Right cardiac atrium (tissue), 5 donors: Measurements from ENCODE around the gene MGMT. TPM values are rescaled to one million over a fixed set of nuclear protein-coding genes. Genes with fewer than 3 reads are reported as not detected.

Source experiments
- ATAC-seq, 2 donors: fragments of 200-7000 bp; cut with Tn5 transposase; one replicate each; pipeline versions ENCODE4 v1.8.0 to v1.9.1; 2020; ENCODE audit warnings: moderate library complexity in 2 of 2, mild to moderate bottlenecking in 1 of 2
- DNase-seq, 3 donors: peaks; one replicate each; pipeline ENCODE4 v3.0.0-alpha.2; 2020
- H3K27ac ChIP-seq: one replicate; pipeline ENCODE4 v1.5.1; 2013; ENCODE audit warnings: mild to moderate bottlenecking, low read length, control low read depth, moderate library complexity
- H3K27me3 ChIP-seq: one replicate; pipeline ENCODE4 v1.6.1; 2013; ENCODE audit not compliant: control insufficient read depth, insufficient read depth
- H3K4me1 ChIP-seq: one replicate; pipeline ENCODE4 v1.6.1; 2013; ENCODE audit warnings: low read length; ENCODE audit not compliant: control insufficient read depth, insufficient read depth
- H3K4me3 ChIP-seq: one replicate; pipeline ENCODE4 v1.5.1; 2013; ENCODE audit warnings: low read length, control low read depth
- H3K9me3 ChIP-seq: one replicate; pipeline ENCODE4 v1.6.1; 2013; ENCODE audit warnings: low read length; ENCODE audit not compliant: control insufficient read depth
- WGBS: extraction: QIAGEN DNeasy Blood & Tissue Kit; methylation state at CpG from one replicate; pipeline ENCODE4 v1.1.7; 2013; 5-methylcytosine and 5-hydroxymethylcytosine counted together
- intact Hi-C, 4 donors: fragments of 100-400 bp; cut with DNase I; formaldehyde crosslinking; loops; one replicate each; pipeline versions ENCODE4 v1.11.0 to v1.14.0; 2022 to 2023
- polyA plus RNA-seq: library from polyadenylated mRNA; stranded (reverse); fragments of 200-250 nt; gene quantifications from one replicate; pipeline ENCODE4 v1.2.3, GENCODE V29; 2013
- total RNA-seq, 4 donors: library from RNA; stranded (reverse); fragmentation: NEBNext Ultra II Directional; extraction: Animal tissue kit (Norgen Biotek cat#: 25700); gene quantifications; one replicate each; pipeline ENCODE4 v1.2.1, GENCODE V29; 2021
- donor health status: healthy with polysubstance abuse.
- donor health status: DM: no; HTN: yes; CAD: no.
- donor health status: DM: no; HTN: no; CAD: no.
- donor health status: DM: no; HTN: yes; CAD: no; lungs with severe emphysema.
- donor health status: DM: yes; HTN: yes; CAD: no.

Gene MGMT
- total and polyA plus RNA-seq, 5 donors: 11.3 to 18.2 (median 13.6) TPM

GRCh38 chr10:129657297-129658017 lies 190.4 kb downstream of the MGMT start:
- Histone ChIP-seq H3K4me3 (no peak overlapping the region), H3K27me3 (no peaks in the 10 kb centered on the region), H3K4me1 (no peaks in the 10 kb centered on the region), H3K9me3 (no peaks in the 10 kb centered on the region), H3K27ac (no peak overlapping the region)
- 90% methylated on average over 8 of the region's 8 CpGs for WGBS
- intact Hi-C loops: no loop called here
- DNase-seq: no peak
- no peak for ATAC-seq

- ATAC-seq: no peak
- 87% methylated on average over 9 of the region's 9 CpGs for WGBS
Measured at GRCh38 chr10:129658376-129659072, 191.5 kb downstream of the MGMT start.

GRCh38 chr10:129659508-129660268 lies 192.6 kb downstream of the MGMT start:
- DNase-seq: no peak
- H3K4me3 ChIP-seq: no peak overlapping the region
- intact Hi-C loops: no loop called here
- no peaks in the 10 kb centered on the region for H3K4me1 ChIP-seq
- 84% methylated on average over 14 of the region's 14 CpGs for WGBS
- no peaks in the 10 kb centered on the region for H3K27me3 ChIP-seq
- no peak overlapping the region for H3K27ac ChIP-seq
- no peak for ATAC-seq
- no peaks in the 10 kb centered on the region for H3K9me3 ChIP-seq

More at GRCh38 chr10:129658376-129659072, 191.5 kb downstream of the MGMT start:
- Histone ChIP-seq H3K27me3 (no peaks in the 10 kb centered on the region), H3K4me3 (no peak overlapping the region), H3K9me3 (no peaks in the 10 kb centered on the region), H3K4me1 (no peaks in the 10 kb centered on the region), H3K27ac (no peak overlapping the region)
- DNase-seq: no peak
- intact Hi-C loops: no loop called here

- no peak overlapping the region for H3K4me3 ChIP-seq
- no peak for ATAC-seq
- DNase-seq: no peak
- 90% methylated on average over 5 of the region's 5 CpGs for WGBS
- no peaks in the 10 kb centered on the region for H3K27me3 ChIP-seq
- H3K27ac ChIP-seq: no peak overlapping the region
- H3K9me3 ChIP-seq: no peaks in the 10 kb centered on the region
- intact Hi-C loops: no loop called here
- H3K4me1 ChIP-seq: no peaks in the 10 kb centered on the region
Measured at GRCh38 chr10:129660569-129660968, 193.5 kb downstream of the MGMT start.

GRCh38 chr10:129662426-129662825 lies 195.4 kb downstream of the MGMT start:
- H3K4me1 ChIP-seq: no peaks in the 10 kb centered on the region
- no peak overlapping the region for H3K4me3 ChIP-seq
- H3K27ac ChIP-seq: no peak overlapping the region
- no peaks in the 10 kb centered on the region for H3K9me3 ChIP-seq
- intact Hi-C loops: no loop called here
- H3K27me3 ChIP-seq: no peaks in the 10 kb centered on the region
- DNase-seq (no peak), ATAC-seq (no peak)
- 92% methylated on average over 5 of the region's 5 CpGs for WGBS

- WGBS: 96% methylated on average over 1 of the region's 1 CpG
Measured at GRCh38 chr10:129670124-129670523, 203.1 kb downstream of the MGMT start.

GRCh38 chr10:129673292-129673691 lies 206.3 kb downstream of the MGMT start:
- no peaks in the 10 kb centered on the region for H3K27me3 ChIP-seq
- WGBS: 98% methylated on average over 4 of the region's 4 CpGs
- no peak overlapping the region for H3K4me3 ChIP-seq
- DNase-seq (no peak), ATAC-seq (no peak)
- no peaks in the 10 kb centered on the region for H3K9me3 ChIP-seq
- intact Hi-C loops: no loop called here
- no peak overlapping the region for H3K27ac ChIP-seq
- H3K4me1 ChIP-seq: no peaks in the 10 kb centered on the region

More at GRCh38 chr10:129670124-129670523, 203.1 kb downstream of the MGMT start:
- intact Hi-C loops: no loop called here
- H3K4me3 ChIP-seq: no peak overlapping the region
- ATAC-seq (no peak), DNase-seq (no peak)
- no peak overlapping the region for H3K27ac ChIP-seq
- H3K9me3 ChIP-seq: no peaks in the 10 kb centered on the region
- H3K27me3 ChIP-seq: no peaks in the 10 kb centered on the region
- no peaks in the 10 kb centered on the region for H3K4me1 ChIP-seq

- Histone ChIP-seq H3K9me3 (no peaks in the 10 kb centered on the region), H3K27ac (no peak overlapping the region), H3K27me3 (no peaks in the 10 kb centered on the region), H3K4me3 (no peak overlapping the region), H3K4me1 (no peaks in the 10 kb centered on the region)
- ATAC-seq (no peak), DNase-seq (no peak)
- 76% methylated on average over 17 of the region's 17 CpGs for WGBS
- intact Hi-C loops: no loop called here
Measured at GRCh38 chr10:129675027-129675769, 208.2 kb downstream of the MGMT start.

- 86% methylated on average over 12 of the region's 12 CpGs for WGBS
- intact Hi-C loops: no loop called here
- Histone ChIP-seq H3K27me3 (no peaks in the 10 kb centered on the region), H3K27ac (no peak overlapping the region), H3K4me3 (no peak overlapping the region), H3K4me1 (no peaks in the 10 kb centered on the region), H3K9me3 (no peaks in the 10 kb centered on the region)
- ATAC-seq (no peak), DNase-seq (no peak)
Measured at GRCh38 chr10:129676014-129676413, 209.0 kb downstream of the MGMT start.

GRCh38 chr10:129677377-129677927 lies 210.4 kb downstream of the MGMT start:
- DNase-seq: no peak
- no peak for ATAC-seq
- 98% methylated on average over 11 of the region's 11 CpGs for WGBS
- no peak overlapping the region for H3K27ac ChIP-seq
- no peak overlapping the region for H3K4me3 ChIP-seq
- intact Hi-C loops: no loop called here
- no peaks in the 10 kb centered on the region for H3K4me1 ChIP-seq
- H3K9me3 ChIP-seq: no peaks in the 10 kb centered on the region
- no peaks in the 10 kb centered on the region for H3K27me3 ChIP-seq
